HepG2 (cell line): Measurements from ENCODE around the gene PCGF2. TPM values are rescaled to one million over a fixed set of nuclear protein-coding genes. Genes with fewer than 3 reads are reported as not detected.

ENCODE experiments used
- ARNT ChIP-seq: fragments of 450-650 bp; IDR thresholded peaks from 2 replicates; pipeline ENCODE4 v1.6.1; 2017
- FOXC1 ChIP-seq: sonication (generic); formaldehyde crosslinking; IDR thresholded peaks from 2 replicates; pipeline ENCODE4 v1.8.0; 2022; ENCODE audit warnings: mild to moderate bottlenecking, missing genetic modification reagents, borderline replicate concordance
- GABPB1 ChIP-seq: IDR thresholded peaks from 2 replicates; pipeline ENCODE4 v1.6.1; 2016; ENCODE audit warnings: mild to moderate bottlenecking, missing genetic modification reagents, moderate library complexity, missing compliant biosample characterization
- HMGXB3 ChIP-seq: sonication (generic); formaldehyde crosslinking; IDR thresholded peaks from 2 replicates; pipeline ENCODE4 v1.4.0; 2020; ENCODE audit warnings: missing genetic modification reagents, borderline replicate concordance
- IRF2 ChIP-seq: IDR thresholded peaks from 2 replicates; pipeline ENCODE4 v1.6.1; 2018; ENCODE audit warnings: missing genetic modification reagents, missing compliant biosample characterization
- MAZ ChIP-seq, 2 experiments: sonication (generic) in 1 of 2; formaldehyde crosslinking in 1 of 2; IDR thresholded peaks; 2 replicates each; pipeline versions ENCODE4 v1.5.0 to v1.6.1; 2012 to 2020; ENCODE audit warnings: low read depth in 2 of 2, mild to moderate bottlenecking in 2 of 2, borderline replicate concordance in 1 of 2, improper control_type of control experiment in 1 of 2, low read length in 1 of 2, missing genetic modification reagents in 1 of 2, moderate library complexity in 1 of 2
- MIXL1 ChIP-seq: IDR thresholded peaks from 2 replicates; pipeline ENCODE4 v1.6.1; 2016
- MTF2 ChIP-seq: sonication (generic); formaldehyde crosslinking; IDR thresholded peaks from 2 replicates; pipeline ENCODE4 v1.5.0; 2020; ENCODE audit warnings: missing genetic modification reagents, borderline replicate concordance
- PTBP1 ChIP-seq: fragments of 200-400 bp; formaldehyde crosslinking; IDR thresholded peaks from 2 replicates; pipeline ENCODE4 v1.6.1; 2018; ENCODE audit warnings: low read length, low read depth; ENCODE audit not compliant: poor library complexity, severe bottlenecking
- RBFOX2 ChIP-seq: fragments of 200-400 bp; formaldehyde crosslinking; IDR thresholded peaks from 2 replicates; pipeline ENCODE4 v1.6.1; 2017; ENCODE audit warnings: low read depth, mild to moderate bottlenecking, low read length
- SCMH1 ChIP-seq: sonication (generic); formaldehyde crosslinking; IDR thresholded peaks from 2 replicates; pipeline ENCODE4 v1.9.0; 2021; ENCODE audit warnings: missing genetic modification reagents, mild to moderate bottlenecking, borderline replicate concordance
- SIN3A ChIP-seq: IDR thresholded peaks from 2 replicates; pipeline ENCODE4 v1.6.1; 2011; ENCODE audit warnings: low read depth, mild to moderate bottlenecking, control low read depth, low read length, borderline replicate concordance
- SOX6 ChIP-seq, 2 experiments: fragments of 450-650 bp in 1 of 2; sonication (generic) in 1 of 2; formaldehyde crosslinking in 1 of 2; IDR thresholded peaks; 2 replicates each; pipeline versions ENCODE4 v1.4.0 to v1.6.1; 2017 to 2020; ENCODE audit warnings: antibody characterized with exemption in 1 of 2, mild to moderate bottlenecking in 1 of 2, missing genetic modification reagents in 1 of 2
- TSC22D2 ChIP-seq: sonication (generic); formaldehyde crosslinking; IDR thresholded peaks from 2 replicates; pipeline ENCODE4 v1.5.1; 2020; ENCODE audit warnings: missing genetic modification reagents, mild to moderate bottlenecking, borderline replicate concordance
- ZBTB7B ChIP-seq: sonication (generic); formaldehyde crosslinking; IDR thresholded peaks from 2 replicates; pipeline ENCODE4 v1.4.0; 2020; ENCODE audit warnings: missing genetic modification reagents
- ZFP82 ChIP-seq: sonication (generic); formaldehyde crosslinking; IDR thresholded peaks from 2 replicates; pipeline ENCODE4 v1.5.1; 2020; ENCODE audit warnings: mild to moderate bottlenecking, missing genetic modification reagents, borderline replicate concordance
- ZNF136 ChIP-seq: sonication (generic); formaldehyde crosslinking; IDR thresholded peaks from 2 replicates; pipeline ENCODE4 v1.8.1; 2022; ENCODE audit warnings: low read depth, mild to moderate bottlenecking, moderate library complexity, missing genetic modification reagents
- ZNF468 ChIP-seq: sonication (generic); formaldehyde crosslinking; IDR thresholded peaks from 2 replicates; pipeline ENCODE4 v1.8.0; 2022; ENCODE audit warnings: mild to moderate bottlenecking, moderate library complexity, missing genetic modification reagents
- ZNF607 ChIP-seq: sonication (generic); formaldehyde crosslinking; IDR thresholded peaks from 2 replicates; pipeline ENCODE4 v1.5.1; 2020; ENCODE audit warnings: missing genetic modification reagents, mild to moderate bottlenecking, borderline replicate concordance
- ZNF652 ChIP-seq: IDR thresholded peaks from 2 replicates; pipeline ENCODE4 v1.6.1; 2016; ENCODE audit warnings: low read depth, borderline replicate concordance
- ZSCAN21 ChIP-seq: sonication (generic); formaldehyde crosslinking; IDR thresholded peaks from 2 replicates; pipeline ENCODE4 v1.8.0; 2022; ENCODE audit warnings: mild to moderate bottlenecking, missing genetic modification reagents, moderate library complexity, borderline replicate concordance
- polyA plus RNA-seq, 8 experiments: library from polyadenylated mRNA; depleted of rRNA in 3 of 8; stranded (reverse) in 7 of 8; unstranded in 1 of 8; fragments of >200 nt; fragmentation: Illumina TruSeq in 4 of 8; extraction: Trizol in 4 of 8; gene quantifications; 2 replicates each; pipeline versions ENCODE4 v1.2.1 to v1.2.3, GENCODE V29; 2011 to 2016; ENCODE audit warnings: low read depth in 4 of 8, missing spikeins in 1 of 8, mixed read lengths in 1 of 8; ENCODE audit not compliant: insufficient read depth in 1 of 8
- total RNA-seq, 5 experiments: library from RNA; depleted of rRNA; stranded (reverse); fragments of >200 nt; fragmentation: Illumina TruSeq; extraction: Trizol; gene quantifications; 2 replicates each; pipeline ENCODE4 v1.2.3, GENCODE V29; 2016; ENCODE audit warnings: low read depth in 1 of 5
- TF ChIP-seq, protein P1 (sequence below): sonication (generic); formaldehyde crosslinking; IDR thresholded peaks from 2 replicates; pipeline ENCODE4 v1.9.0; 2021; ENCODE audit warnings: missing genetic modification reagents, mild to moderate bottlenecking, borderline replicate concordance
- TF ChIP-seq, protein P2 (sequence below): sonication (generic); formaldehyde crosslinking; IDR thresholded peaks from 2 replicates; pipeline ENCODE4 v1.8.1; 2023; ENCODE audit warnings: mild to moderate bottlenecking, missing genetic modification reagents, borderline replicate concordance

The PCGF2 gene
- total and polyA plus RNA-seq, 2 of the 13 experiments (the other 11 are each of a cell fraction or from before 2014, with no cell fraction given) = 11.6 to 29.4 TPM

GRCh38 chr17:38746004-38746848 is 1.9 kb downstream of the PCGF2 start (continued):
- TF ChIP-seq, protein P1, sequence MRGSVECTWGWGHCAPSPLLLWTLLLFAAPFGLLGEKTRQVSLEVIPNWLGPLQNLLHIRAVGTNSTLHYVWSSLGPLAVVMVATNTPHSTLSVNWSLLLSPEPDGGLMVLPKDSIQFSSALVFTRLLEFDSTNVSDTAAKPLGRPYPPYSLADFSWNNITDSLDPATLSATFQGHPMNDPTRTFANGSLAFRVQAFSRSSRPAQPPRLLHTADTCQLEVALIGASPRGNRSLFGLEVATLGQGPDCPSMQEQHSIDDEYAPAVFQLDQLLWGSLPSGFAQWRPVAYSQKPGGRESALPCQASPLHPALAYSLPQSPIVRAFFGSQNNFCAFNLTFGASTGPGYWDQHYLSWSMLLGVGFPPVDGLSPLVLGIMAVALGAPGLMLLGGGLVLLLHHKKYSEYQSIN (CRISPR knock-in tag) = no peak
- TF ChIP-seq, protein P2, sequence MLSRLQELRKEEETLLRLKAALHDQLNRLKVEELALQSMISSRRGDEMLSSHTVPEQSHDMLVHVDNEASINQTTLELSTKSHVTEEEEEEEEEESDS = no peak; the same call in 1 of the 2 replicates
- TF ChIP-seq ZBTB7B (CRISPR knock-in tag) (peak; percentile 99), TSC22D2 (CRISPR knock-in tag) (no peak), ZNF652 (CRISPR knock-in tag) (peak; percentile 19; the same call in 1 of the 2 replicates), ARNT (no peak), SCMH1 (CRISPR knock-in tag) (no peak), ZNF136 (CRISPR knock-in tag) (no peak; the same call in 1 of the 2 replicates), SOX6 (IDR thresholded peaks at IDR 0.05) (no peak), SOX6 (CRISPR knock-in tag; IDR thresholded peaks at IDR 0.05) (peak; percentile 94), MAZ (IDR thresholded peaks at IDR 0.05; ENCODE audit: borderline replicate concordance, low read depth, low read length) (no peak), MAZ (CRISPR knock-in tag; IDR thresholded peaks at IDR 0.05; ENCODE audit: low read depth) (peak; percentile 71), RBFOX2 (0 out of 2 replicates have a peak, but pooled peaks have one; percentile 35), IRF2 (peak; percentile 86), MIXL1 (peak; percentile 80), ZFP82 (CRISPR knock-in tag) (0 out of 2 replicates have a peak, but pooled peaks have one; percentile 55), ZSCAN21 (CRISPR knock-in tag) (peak; percentile 73; the same call in 1 of the 2 replicates), MTF2 (CRISPR knock-in tag) (no peak), ZNF607 (CRISPR knock-in tag) (no peak), HMGXB3 (CRISPR knock-in tag) (peak; percentile 15; the same call in 1 of the 2 replicates), ZNF468 (0 out of 2 replicates have a peak, but pooled peaks have one; percentile 59), GABPB1 (CRISPR knock-in tag) (0 out of 2 replicates have a peak, but pooled peaks have one; percentile 45), SIN3A (peak; percentile 71; the same call in 1 of the 2 replicates), PTBP1 (no peak), FOXC1 (no peak)
